NCI-H2081 (cell line): ENCODE measurements around the gene CCL19.
"Not testable (repeated sequence)": the region's sequence is repeated elsewhere in the genome, so short reads cannot be mapped to it uniquely, and the experiment has no call there.

Experiments
- DNase-seq, 2 experiments: peaks; one replicate each; lab custom pipeline; 2025; lab: John Stamatoyannopoulos, UW

CCL19 gene

GRCh38 chr9:34690983-34691935, at the start of gene CCL19:
Gene CCL19, minus strand, starts transcription at chr9:34691276. Its CDS starts 137 bp downstream, at chr9:34691139.
- no peak for DNase-seq

GRCh38 chr9:34740176-34740575, 49.1 kb upstream of the CCL19 start:
- not testable (repeated sequence) for DNase-seq

GRCh38 chr9:34737677-34738260, 46.7 kb upstream of the CCL19 start:
- DNase-seq, result no peak

GRCh38 chr9:34734720-34735119, 43.6 kb upstream of the CCL19 start:
- DNase-seq, result no peak

- no peak for DNase-seq
Measured at GRCh38 chr9:34732886-34733285, 41.8 kb upstream of the CCL19 start.

- DNase-seq, result no peak
Measured at GRCh38 chr9:34732478-34732877, 41.4 kb upstream of the CCL19 start.

- DNase-seq, result no peak
Measured at GRCh38 chr9:34723141-34723540, 32.1 kb upstream of the CCL19 start.

GRCh38 chr9:34719769-34720025, 28.6 kb upstream of the CCL19 start:
- not testable (repeated sequence) for DNase-seq

- no peak for DNase-seq
Measured at GRCh38 chr9:34719021-34719768, 28.1 kb upstream of the CCL19 start.

GRCh38 chr9:34717996-34718614, 27.0 kb upstream of the CCL19 start:
- no peak for DNase-seq

- no peak for DNase-seq
Measured at GRCh38 chr9:34716711-34717110, 25.6 kb upstream of the CCL19 start.

- no peak for DNase-seq
Measured at GRCh38 chr9:34715639-34716215, 24.7 kb upstream of the CCL19 start.

- no peak for DNase-seq
Measured at GRCh38 chr9:34714007-34714406, 22.9 kb upstream of the CCL19 start.

GRCh38 chr9:34712140-34712539, 21.1 kb upstream of the CCL19 start:
- DNase-seq, result no peak

GRCh38 chr9:34710023-34710422, 18.9 kb upstream of the CCL19 start, which contains the start of gene CCL21:
Gene CCL21, minus strand, starts transcription at chr9:34710136. Its CDS starts 70 bp downstream, at chr9:34710066.
- DNase-seq, result no peak

- DNase-seq, result no peak
Measured at GRCh38 chr9:34709196-34709978, 18.3 kb upstream of the CCL19 start.

GRCh38 chr9:34707130-34707529, 16.1 kb upstream of the CCL19 start:
- DNase-seq, result no peak

- DNase-seq, result peak; percentile 78 to 80
Measured at GRCh38 chr9:34701769-34702736, 11.0 kb upstream of the CCL19 start.

- peak; percentile 65 to 73 for DNase-seq
Measured at GRCh38 chr9:34701023-34701768, 10.1 kb upstream of the CCL19 start.
